Activated CD8-positive, alpha-beta memory T cell treated with anti-CD3 and anti-CD28 coated beads, Interleukin-2, amount 10 ng/mL, durations not matched to agents 7 days and 5 days (primary cell): Measurements from ENCODE around the gene STK31. TPM values are rescaled to one million over a fixed set of nuclear protein-coding genes. Genes with fewer than 3 reads are reported as not detected.
"Not testable (repeated sequence)": the region's sequence is repeated elsewhere in the genome, so short reads cannot be mapped to it uniquely, and the experiment has no call there.

ENCODE experiments used
- ATAC-seq: fragments of 150-1000 bp; cut with Tn5 transposase; one replicate; pipeline ENCODE4 v1.10.0; 2021; ENCODE audit warnings: moderate library complexity
- CTCF ChIA-PET: fragments of 350-600 bp; sonication (Branson Sonifier 250); formaldehyde crosslinking; loops from one replicate; lab custom pipeline; 2021; ENCODE audit warnings: antibody characterized with exemption; lab: Charles Lee
- DNase-seq: peaks from one replicate; pipeline ENCODE4 v3.0.0-alpha.2; 2020
- H3K27ac Mint-ChIP-seq: one replicate; pipeline ENCODE4 v1.8.0; 2021; ENCODE audit warnings: mild to moderate bottlenecking, mixed read lengths
- H3K27me3 Mint-ChIP-seq: one replicate; pipeline ENCODE4 v1.8.0; 2021; ENCODE audit warnings: mixed read lengths
- H3K36me3 Mint-ChIP-seq: one replicate; pipeline ENCODE4 v1.8.0; 2021; ENCODE audit warnings: mild to moderate bottlenecking, mixed read lengths
- H3K4me1 Mint-ChIP-seq: one replicate; pipeline ENCODE4 v1.8.0; 2021; ENCODE audit warnings: mixed read lengths
- H3K4me3 Mint-ChIP-seq: one replicate; pipeline ENCODE4 v1.8.0; 2021; ENCODE audit warnings: mild to moderate bottlenecking, moderate library complexity, mixed read lengths
- H3K9me3 Mint-ChIP-seq: one replicate; pipeline ENCODE4 v1.8.0; 2022; ENCODE audit warnings: low read depth, mixed read lengths
- total RNA-seq, 2 experiments: library from RNA; stranded (reverse); gene quantifications; one replicate each; pipeline ENCODE4 v1.2.3, GENCODE V29; 2021

STK31 gene
- total RNA-seq, 2 experiments from 2014 or later, result 0.07 TPM; not detected in 1

DNA sequence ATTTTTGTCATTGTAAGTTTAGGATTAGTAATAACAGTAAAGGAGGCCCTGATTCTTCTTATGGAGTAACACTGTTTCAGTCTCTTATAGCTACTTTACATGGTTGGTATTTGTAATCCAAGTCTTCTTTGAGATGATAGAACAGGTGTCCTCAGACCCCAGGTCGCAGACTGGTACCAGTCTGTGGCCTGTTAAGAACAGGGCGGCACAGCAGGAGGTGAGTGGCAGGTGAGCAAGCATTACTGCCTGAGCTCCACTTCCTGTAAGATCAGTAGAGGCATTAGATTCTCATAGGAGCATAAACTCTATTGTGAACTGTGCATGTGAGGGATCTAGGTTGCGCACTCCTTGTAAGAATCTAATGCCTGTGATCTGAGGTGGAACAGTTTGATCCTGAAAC, 77.3 kb downstream of the STK31 start:
- peaks cover 2% of the 10 kb centered on the region for H3K4me1 Mint-ChIP-seq
- H3K27ac Mint-ChIP-seq, result no peak overlapping the region
- no peak for DNase-seq
- CTCF ChIA-PET, result no interaction called here
- H3K27me3 Mint-ChIP-seq, result no peaks in the 10 kb centered on the region
- no peak for ATAC-seq
- H3K9me3 Mint-ChIP-seq, result no peaks in the 10 kb centered on the region
- H3K36me3 Mint-ChIP-seq, result no peaks in the 10 kb centered on the region
- no peak overlapping the region for H3K4me3 Mint-ChIP-seq

DNA sequence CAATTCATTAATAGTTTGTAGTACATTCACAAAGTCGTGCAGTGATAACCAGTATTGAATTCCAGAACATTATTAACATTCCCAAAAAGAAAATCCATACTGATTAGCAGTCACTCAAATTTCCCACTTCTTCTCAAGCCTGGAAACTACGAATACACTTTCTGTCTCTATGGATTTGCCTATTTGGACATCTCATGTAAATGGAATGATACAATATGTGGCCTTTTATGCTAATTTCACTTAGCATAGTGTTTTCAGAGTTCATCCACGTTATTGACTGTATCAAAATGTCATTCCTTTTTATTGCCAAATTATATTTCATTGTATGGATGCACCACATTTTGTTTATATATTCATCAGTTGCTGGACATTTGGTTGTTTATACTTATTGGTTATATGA, 78.8 kb downstream of the STK31 start:
- Mint-ChIP-seq H3K36me3 (no peaks in the 10 kb centered on the region), H3K27me3 (no peaks in the 10 kb centered on the region), H3K9me3 (no peaks in the 10 kb centered on the region), H3K27ac (no peak overlapping the region), H3K4me1 (peaks cover 2% of the 10 kb centered on the region), H3K4me3 (no peak overlapping the region)
- DNase-seq (no peak), ATAC-seq (no peak)
- CTCF ChIA-PET, result no interaction called here

DNA sequence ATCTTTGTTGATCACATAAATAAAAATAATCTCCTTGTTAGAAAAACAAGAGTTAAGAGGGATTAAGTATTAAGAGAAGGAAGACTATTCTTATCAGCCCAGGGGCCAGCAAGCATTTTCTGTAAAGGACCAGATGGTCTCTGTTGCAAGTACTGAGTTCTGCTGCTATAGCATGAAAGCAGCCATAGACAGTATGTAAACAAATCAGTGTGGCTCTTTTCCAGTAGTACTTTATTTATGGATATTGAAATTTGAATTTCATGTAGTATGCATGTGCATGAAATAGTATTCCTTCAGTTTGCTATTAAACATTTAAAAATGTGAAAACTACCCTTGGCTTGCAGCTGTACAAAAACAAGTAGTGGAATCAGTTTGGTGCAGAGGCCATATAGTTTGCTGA, 81.7 kb downstream of the STK31 start:
- no peak for DNase-seq
- peaks cover 7% of the 10 kb centered on the region for H3K9me3 Mint-ChIP-seq
- no peaks in the 10 kb centered on the region for H3K27me3 Mint-ChIP-seq
- ATAC-seq, result no peak
- CTCF ChIA-PET, result no interaction called here
- no peak overlapping the region for H3K27ac Mint-ChIP-seq
- H3K36me3 Mint-ChIP-seq, result no peaks in the 10 kb centered on the region
- peaks cover 2% of the 10 kb centered on the region for H3K4me1 Mint-ChIP-seq
- H3K4me3 Mint-ChIP-seq, result no peak overlapping the region

DNA sequence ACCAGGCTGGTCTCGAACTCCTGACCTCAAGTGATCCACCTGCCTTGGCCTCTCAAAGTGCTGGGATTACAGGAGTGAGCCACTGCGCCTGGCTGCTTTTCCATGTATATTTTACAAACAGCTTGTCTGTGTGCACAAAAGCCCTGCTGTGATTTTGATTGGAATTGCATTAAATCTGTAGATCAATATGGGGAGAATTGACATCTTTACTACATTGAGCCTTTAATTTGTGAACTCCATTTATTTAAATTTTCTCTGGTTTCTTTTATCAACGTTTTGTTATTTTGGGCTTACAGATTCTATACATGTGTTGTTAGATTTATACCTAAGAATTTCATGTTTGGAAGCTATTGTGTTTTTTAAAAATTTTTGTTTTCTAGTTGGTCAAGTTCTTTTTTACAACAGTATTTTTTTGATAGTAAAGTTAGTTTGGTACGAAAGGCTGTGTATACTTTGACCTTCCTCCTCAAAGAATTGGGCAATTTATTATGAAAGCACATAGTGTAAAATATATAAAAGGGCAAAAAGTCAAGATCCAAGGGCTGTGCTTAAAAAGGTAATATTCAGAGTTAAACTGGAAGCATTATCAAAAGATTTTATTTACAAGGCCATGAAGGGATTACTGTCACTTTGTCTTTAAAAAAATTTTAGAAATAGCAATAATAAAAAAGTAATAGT, 92.8 kb downstream of the STK31 start:
- H3K36me3 Mint-ChIP-seq, result no peaks in the 10 kb centered on the region
- H3K4me1 Mint-ChIP-seq, result no peaks in the 10 kb centered on the region
- H3K4me3 Mint-ChIP-seq, result no peak overlapping the region
- no peaks in the 10 kb centered on the region for H3K9me3 Mint-ChIP-seq
- no peak overlapping the region for H3K27ac Mint-ChIP-seq
- ATAC-seq (no peak), DNase-seq (no peak)
- peaks cover 9% of the 10 kb centered on the region for H3K27me3 Mint-ChIP-seq
- CTCF ChIA-PET, result no interaction called here

DNA sequence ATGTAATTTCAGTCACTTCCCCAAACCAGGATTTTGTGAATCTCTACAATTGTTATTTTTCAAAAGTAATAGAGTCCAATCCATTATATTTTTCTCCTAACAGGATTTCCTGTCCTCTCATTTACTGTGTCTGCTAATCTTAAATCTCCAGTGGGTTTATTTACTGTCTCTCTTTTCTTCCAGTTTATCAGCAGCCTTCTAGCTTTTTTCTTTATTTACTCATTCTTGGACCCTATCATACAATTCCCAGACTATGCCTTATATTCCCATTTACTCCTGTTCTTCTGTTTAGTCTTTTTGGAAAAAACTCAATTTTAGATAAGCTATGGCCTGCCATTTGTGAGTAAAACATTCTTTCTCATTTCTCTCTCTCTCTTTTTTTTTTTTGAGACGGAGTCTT, 94.7 kb downstream of the STK31 start:
- Mint-ChIP-seq H3K4me3 (no peak overlapping the region), H3K27ac (no peak overlapping the region), H3K9me3 (no peaks in the 10 kb centered on the region), H3K4me1 (no peaks in the 10 kb centered on the region), H3K36me3 (no peaks in the 10 kb centered on the region), H3K27me3 (peaks cover 6% of the 10 kb centered on the region)
- DNase-seq (no peak), ATAC-seq (no peak)
- CTCF ChIA-PET, result no interaction called here

DNA sequence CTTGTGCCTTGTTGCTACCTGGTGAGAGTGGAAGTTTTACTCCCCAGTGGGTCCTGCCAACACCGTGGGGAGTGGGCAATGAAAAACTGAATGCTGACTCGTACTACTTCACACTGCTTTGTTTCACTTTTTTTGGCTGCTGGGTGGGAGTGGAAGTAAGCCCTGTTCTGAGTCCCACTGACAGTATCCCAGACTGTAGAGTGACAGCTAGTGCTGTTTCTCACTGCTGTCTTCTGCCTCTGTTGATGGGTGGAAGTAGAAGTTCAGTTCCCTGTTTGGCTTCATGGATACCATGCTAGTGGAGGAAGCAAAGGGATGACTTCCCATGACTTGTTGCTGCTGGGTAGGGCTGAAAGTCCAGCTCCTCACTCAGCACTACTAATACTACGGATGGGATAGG, 98.4 kb downstream of the STK31 start:
- CTCF ChIA-PET, result no interaction called here
- ATAC-seq (no peak), DNase-seq (no peak)
- H3K27me3 Mint-ChIP-seq, result peaks cover 6% of the 10 kb centered on the region
- no peak overlapping the region for H3K4me3 Mint-ChIP-seq
- H3K27ac Mint-ChIP-seq, result no peak overlapping the region
- no peaks in the 10 kb centered on the region for H3K4me1 Mint-ChIP-seq
- peaks cover 2% of the 10 kb centered on the region for H3K9me3 Mint-ChIP-seq
- H3K36me3 Mint-ChIP-seq, result no peaks in the 10 kb centered on the region

DNA sequence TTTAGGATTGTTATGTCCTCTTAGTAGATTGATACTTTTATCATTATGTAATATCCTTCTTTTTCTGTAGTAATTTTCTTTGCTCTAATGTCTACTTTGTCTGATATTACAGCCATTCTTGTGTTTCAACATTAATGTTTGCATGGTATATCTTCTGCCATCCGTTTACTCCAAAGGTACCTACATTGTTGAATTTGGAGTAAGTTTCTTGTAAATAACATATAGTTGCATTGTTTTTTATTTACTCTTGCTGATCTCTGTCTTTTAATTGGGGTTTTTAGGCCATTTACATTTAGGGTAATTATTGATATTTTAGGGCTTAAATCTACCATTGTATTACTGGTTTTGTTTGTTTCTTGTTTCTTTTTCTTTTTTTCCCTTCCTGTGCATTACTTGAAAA, 100.1 kb downstream of the STK31 start:
- peaks cover 2% of the 10 kb centered on the region for H3K9me3 Mint-ChIP-seq
- H3K4me3 Mint-ChIP-seq, result no peak overlapping the region
- CTCF ChIA-PET, result no interaction called here
- H3K27me3 Mint-ChIP-seq, result peaks cover 3% of the 10 kb centered on the region
- ATAC-seq, result no peak
- no peak for DNase-seq
- peaks cover 1% of the 10 kb centered on the region for H3K4me1 Mint-ChIP-seq
- no peaks in the 10 kb centered on the region for H3K36me3 Mint-ChIP-seq
- H3K27ac Mint-ChIP-seq, result no peak overlapping the region

DNA sequence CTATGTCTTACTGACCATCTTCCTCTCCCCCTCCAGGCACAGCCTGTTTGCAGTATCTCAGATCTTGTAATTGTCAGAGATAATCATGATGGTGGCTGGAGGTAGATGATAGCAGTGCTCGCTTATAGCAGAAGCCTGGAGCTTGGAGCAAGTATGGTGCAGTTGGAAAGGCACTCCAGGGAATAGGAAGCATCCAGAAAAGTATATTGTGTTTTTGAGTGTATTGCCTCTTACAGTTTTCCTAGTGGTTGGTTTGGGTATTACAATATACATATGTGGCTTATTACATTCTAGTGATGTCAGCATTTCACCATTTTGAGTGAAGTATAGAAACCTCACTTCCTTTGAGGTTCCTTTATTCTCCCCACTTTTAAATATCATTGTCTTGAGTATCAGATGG, 101.5 kb downstream of the STK31 start:
- H3K9me3 Mint-ChIP-seq, result peaks cover 2% of the 10 kb centered on the region
- peaks cover 3% of the 10 kb centered on the region for H3K27me3 Mint-ChIP-seq
- no peak for ATAC-seq
- no peaks in the 10 kb centered on the region for H3K36me3 Mint-ChIP-seq
- CTCF ChIA-PET, result no interaction called here
- H3K27ac Mint-ChIP-seq, result no peak overlapping the region
- DNase-seq, result no peak
- H3K4me3 Mint-ChIP-seq, result no peak overlapping the region
- H3K4me1 Mint-ChIP-seq, result peaks cover 1% of the 10 kb centered on the region

DNA sequence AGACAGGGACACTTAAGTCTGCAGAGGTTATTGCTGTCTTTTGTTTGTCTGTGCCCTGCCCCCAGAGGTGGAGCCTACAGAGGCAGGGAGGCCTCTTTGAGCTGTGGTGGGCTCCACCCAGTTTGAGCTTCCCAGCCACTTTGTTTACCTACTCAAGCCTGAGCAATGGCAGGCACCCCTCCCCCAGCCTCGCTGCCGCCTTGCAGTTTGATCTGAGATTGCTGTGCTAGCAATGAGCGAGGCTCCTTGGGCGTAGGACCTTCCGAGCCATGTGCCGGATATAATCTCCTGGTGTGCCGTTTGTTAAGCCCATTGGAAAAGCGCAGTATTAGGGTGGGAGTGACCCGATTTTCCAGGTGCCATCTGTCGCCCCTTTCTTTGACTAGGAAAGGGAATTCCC, 118.1 kb downstream of the STK31 start:
- H3K4me1 Mint-ChIP-seq, ATAC-seq, H3K27me3 Mint-ChIP-seq, H3K36me3 Mint-ChIP-seq, H3K4me3 Mint-ChIP-seq, H3K9me3 Mint-ChIP-seq, CTCF ChIA-PET, H3K27ac Mint-ChIP-seq, DNase-seq: not testable (repeated sequence)

DNA sequence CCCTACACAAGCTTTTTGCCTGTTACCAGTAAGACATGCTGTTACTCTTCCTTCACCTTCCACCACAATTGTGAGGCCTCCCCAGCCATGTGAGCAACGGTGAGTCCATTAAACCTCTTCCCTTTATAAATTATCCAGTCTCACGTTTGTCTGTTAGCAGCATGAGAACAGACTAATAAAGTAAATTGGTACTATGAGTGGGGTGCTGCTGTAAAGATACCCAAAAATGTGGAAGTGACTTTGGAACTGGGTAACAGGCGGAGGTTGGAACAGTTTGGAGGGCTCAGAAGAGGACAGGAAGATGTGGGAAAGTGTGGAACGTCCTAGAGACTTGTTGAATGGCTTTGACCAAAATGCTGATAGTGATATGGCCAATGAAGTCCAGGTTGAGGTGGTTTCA, 122.7 kb downstream of the STK31 start:
- H3K4me1 Mint-ChIP-seq, H3K4me3 Mint-ChIP-seq, DNase-seq, ATAC-seq, CTCF ChIA-PET, H3K9me3 Mint-ChIP-seq, H3K27ac Mint-ChIP-seq, H3K36me3 Mint-ChIP-seq, H3K27me3 Mint-ChIP-seq: not testable (repeated sequence)

DNA sequence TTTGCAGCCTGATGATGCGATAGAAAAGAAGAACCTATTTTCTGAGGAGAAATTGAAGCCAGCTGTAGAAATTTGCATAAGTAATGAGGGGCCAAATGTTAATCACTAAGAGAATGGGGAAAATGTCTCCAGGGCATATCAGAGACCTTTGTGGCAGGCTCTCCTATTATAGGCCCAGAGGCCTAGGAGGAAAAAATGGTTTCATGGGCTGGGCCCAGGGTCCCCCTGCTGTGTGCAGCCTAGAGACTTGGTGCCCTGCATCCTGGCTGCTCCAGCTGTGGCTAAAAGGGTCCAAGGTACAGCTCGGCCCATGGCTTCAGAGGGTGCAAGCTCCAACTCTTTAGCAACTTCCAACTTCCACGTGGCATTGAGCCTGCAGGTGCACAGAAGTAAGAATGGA, 123.4 kb downstream of the STK31 start:
- Mint-ChIP-seq H3K27me3 (no peaks in the 10 kb centered on the region), H3K27ac (no peak overlapping the region), H3K9me3 (peaks cover 11% of the 10 kb centered on the region), H3K36me3 (no peaks in the 10 kb centered on the region), H3K4me3 (no peak overlapping the region), H3K4me1 (no peaks in the 10 kb centered on the region)
- no peak for ATAC-seq
- no peak for DNase-seq
- CTCF ChIA-PET, result no interaction called here

DNA sequence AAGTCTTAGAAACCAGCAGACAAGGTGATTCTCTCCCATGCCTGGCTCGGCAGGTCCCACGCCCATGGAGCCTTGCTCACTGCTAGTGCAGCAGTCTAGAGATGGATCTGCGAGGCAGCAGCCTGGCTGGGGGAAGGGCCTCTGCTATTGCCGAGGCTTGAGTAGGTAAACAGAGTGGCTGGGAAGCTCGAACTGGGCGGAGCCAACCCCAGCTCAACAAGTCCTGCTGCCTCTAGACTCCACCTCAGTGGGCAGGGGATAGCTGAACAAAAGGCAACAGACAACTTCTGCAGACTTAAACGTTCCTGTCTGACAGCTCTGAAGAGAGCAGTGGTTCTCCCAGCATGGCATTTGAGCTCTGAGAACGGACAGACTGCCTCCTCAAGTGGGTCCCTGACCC, 134.8 kb downstream of the STK31 start:
- DNase-seq, H3K4me3 Mint-ChIP-seq, H3K9me3 Mint-ChIP-seq, H3K36me3 Mint-ChIP-seq, H3K27me3 Mint-ChIP-seq, H3K4me1 Mint-ChIP-seq, ATAC-seq, H3K27ac Mint-ChIP-seq, CTCF ChIA-PET: not testable (repeated sequence)

DNA sequence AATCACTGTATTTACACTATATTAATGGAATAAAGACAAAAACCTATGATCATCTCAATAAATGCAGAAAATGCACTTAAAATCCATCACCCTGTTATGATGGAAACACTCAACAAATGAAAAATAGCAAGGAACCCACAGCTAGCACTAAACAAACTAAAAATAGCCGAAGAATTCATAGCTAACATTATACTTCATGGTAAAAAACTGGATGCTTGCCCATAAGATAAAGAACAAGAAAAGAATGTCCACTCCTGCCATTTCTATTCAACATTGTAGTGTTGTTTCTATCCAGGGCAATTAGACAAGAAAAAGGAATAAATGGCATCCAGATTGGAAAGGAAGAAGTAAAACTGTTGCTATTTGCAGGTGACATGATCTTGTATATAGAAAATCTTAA, 142.1 kb downstream of the STK31 start:
- H3K27ac Mint-ChIP-seq, result no peak overlapping the region
- no peaks in the 10 kb centered on the region for H3K4me1 Mint-ChIP-seq
- no peaks in the 10 kb centered on the region for H3K36me3 Mint-ChIP-seq
- DNase-seq, result no peak
- no peaks in the 10 kb centered on the region for H3K9me3 Mint-ChIP-seq
- no peak for ATAC-seq
- CTCF ChIA-PET, result no interaction called here
- no peak overlapping the region for H3K4me3 Mint-ChIP-seq
- no peaks in the 10 kb centered on the region for H3K27me3 Mint-ChIP-seq

DNA sequence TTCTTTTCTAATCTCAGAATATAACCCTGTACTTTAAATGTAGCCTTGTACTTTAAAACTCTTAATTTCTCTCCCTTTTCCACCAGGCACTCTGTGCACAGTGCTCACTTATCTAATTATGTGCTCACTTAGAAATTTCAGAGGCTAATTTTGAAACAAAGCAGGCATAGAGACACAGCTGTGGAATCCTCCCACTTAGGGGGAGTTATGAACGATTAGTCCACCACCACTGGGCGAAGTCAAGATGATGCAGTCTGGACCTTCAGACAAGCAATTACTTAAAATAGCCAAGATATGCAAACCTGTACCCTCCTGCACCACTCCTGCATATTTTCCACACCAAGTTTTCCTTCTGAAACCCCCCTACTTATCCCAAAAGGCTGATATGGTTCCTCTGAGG, 143.0 kb downstream of the STK31 start:
- Mint-ChIP-seq H3K9me3 (no peaks in the 10 kb centered on the region), H3K4me3 (no peak overlapping the region), H3K27me3 (no peaks in the 10 kb centered on the region), H3K27ac (no peak overlapping the region), H3K36me3 (no peaks in the 10 kb centered on the region), H3K4me1 (no peaks in the 10 kb centered on the region)
- CTCF ChIA-PET, result interaction anchor here (0.5 to 0.9 kb wide), 2 partner anchors 12 to 221 kb away, joined by 3 read pairs; no protein-coding TSS in a partner anchor
- DNase-seq (no peak), ATAC-seq (no peak)
